ENCODE data around the gene LRP5. TPM values are rescaled to one million over a fixed set of nuclear protein-coding genes. Genes with fewer than 3 reads are reported as not detected.

LRP5 gene
- 10 to 100 TPM; 32.2 to 32.7 TPM for total RNA-seq

DNA sequence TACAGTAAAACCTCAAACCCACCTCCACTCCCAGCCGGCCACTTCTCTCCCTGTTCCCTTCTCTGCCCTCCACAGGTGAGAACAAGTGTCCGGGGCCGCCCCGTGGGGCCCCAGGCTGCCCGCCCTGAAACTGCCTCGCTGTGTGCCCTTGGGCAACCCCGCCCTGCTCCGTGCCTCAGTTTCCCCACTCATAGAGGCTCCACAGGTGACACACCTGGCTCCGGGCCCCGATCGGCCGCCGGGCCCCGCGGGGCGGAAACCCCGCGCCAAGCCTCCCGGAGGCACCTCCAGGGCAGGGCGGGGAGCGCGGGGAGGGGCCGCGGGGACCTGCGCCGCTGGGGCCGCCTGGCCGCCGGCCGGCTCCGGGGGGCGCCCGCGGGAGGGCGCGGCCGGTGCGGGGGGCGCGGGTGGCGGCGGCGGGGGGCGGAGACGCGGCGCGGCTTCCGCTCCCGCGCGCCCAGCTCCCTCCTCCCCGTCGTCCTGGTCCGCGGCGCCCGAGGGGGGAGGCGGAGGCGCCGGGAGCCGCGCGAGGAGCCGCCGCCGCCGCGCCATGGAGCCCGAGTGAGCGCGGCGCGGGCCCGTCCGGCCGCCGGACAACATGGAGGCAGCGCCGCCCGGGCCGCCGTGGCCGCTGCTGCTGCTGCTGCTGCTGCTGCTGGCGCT lies at the start of gene LRP5:
Gene LRP5 (plus strand): TSS at position 475 of the 663 bp plus-strand sequence. CDS start 124 bp downstream, at position 599.
- ChIA-PET POLR2A (no interaction called here), CTCF (interaction anchor here (0.6 to 1.0 kb wide), 2 partner anchors 55 to 265 kb away, joined by 3 to 4 read pairs; no protein-coding TSS in a partner anchor)
- H3K4me3 Mint-ChIP-seq = peak within 1 kb of the TSS; percentile 87
- H3K36me3 Mint-ChIP-seq (ENCODE audit: low read depth) = peaks cover 7% of the 10 kb centered on the region
- no peak for DNase-seq
- peak within 1 kb of the TSS; percentile 85 for H3K27ac Mint-ChIP-seq
- H3K27me3 Mint-ChIP-seq = peaks cover 4% of the 10 kb centered on the region
- H3K9me3 Mint-ChIP-seq = no peaks in the 10 kb centered on the region
- H3K4me1 Mint-ChIP-seq = peaks cover 53% of the 10 kb centered on the region

GRCh38 chr11:68263444-68264035 lies 48.9 kb upstream of the LRP5 start:
- Mint-ChIP-seq H3K4me1 (peaks cover 8% of the 10 kb centered on the region), H3K36me3 (ENCODE audit: low read depth) (peaks cover 44% of the 10 kb centered on the region), H3K4me3 (no peak overlapping the region), H3K9me3 (no peaks in the 10 kb centered on the region), H3K27ac (peak overlapping the region; percentile 73), H3K27me3 (no peaks in the 10 kb centered on the region)
- ChIA-PET CTCF (interaction anchor here (0.5 kb wide), 1 partner anchor 15 kb away, joined by 3 read pairs; no protein-coding TSS in a partner anchor), POLR2A (no interaction called here)
- DNase-seq = no peak

DNA sequence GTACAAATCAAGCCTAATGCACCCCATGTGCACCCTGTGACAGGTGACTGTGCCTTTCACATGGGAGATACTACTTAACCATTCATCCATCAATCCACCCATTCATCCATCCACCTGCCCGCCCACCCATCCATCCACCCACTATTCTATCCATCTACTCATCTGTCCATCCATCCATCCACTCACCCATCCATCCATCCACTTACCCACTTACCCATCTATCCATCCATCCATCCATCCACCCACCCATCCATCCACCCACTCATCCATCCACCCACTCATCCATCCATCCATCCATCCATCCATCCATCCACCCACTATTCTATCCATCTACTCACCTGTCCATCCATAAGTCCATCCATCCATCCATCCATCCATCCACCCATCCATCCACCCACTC lies 48.1 kb upstream of the LRP5 start:
- ChIA-PET POLR2A (no interaction called here), CTCF (interaction anchor here (0.5 kb wide), 1 partner anchor 16 kb away, joined by 3 read pairs; no protein-coding TSS in a partner anchor)
- Mint-ChIP-seq H3K27ac (no peak overlapping the region), H3K4me3 (no peak overlapping the region), H3K27me3 (no peaks in the 10 kb centered on the region), H3K36me3 (ENCODE audit: low read depth) (peaks cover 44% of the 10 kb centered on the region), H3K4me1 (peaks cover 12% of the 10 kb centered on the region), H3K9me3 (no peaks in the 10 kb centered on the region)
- no peak for DNase-seq

DNA sequence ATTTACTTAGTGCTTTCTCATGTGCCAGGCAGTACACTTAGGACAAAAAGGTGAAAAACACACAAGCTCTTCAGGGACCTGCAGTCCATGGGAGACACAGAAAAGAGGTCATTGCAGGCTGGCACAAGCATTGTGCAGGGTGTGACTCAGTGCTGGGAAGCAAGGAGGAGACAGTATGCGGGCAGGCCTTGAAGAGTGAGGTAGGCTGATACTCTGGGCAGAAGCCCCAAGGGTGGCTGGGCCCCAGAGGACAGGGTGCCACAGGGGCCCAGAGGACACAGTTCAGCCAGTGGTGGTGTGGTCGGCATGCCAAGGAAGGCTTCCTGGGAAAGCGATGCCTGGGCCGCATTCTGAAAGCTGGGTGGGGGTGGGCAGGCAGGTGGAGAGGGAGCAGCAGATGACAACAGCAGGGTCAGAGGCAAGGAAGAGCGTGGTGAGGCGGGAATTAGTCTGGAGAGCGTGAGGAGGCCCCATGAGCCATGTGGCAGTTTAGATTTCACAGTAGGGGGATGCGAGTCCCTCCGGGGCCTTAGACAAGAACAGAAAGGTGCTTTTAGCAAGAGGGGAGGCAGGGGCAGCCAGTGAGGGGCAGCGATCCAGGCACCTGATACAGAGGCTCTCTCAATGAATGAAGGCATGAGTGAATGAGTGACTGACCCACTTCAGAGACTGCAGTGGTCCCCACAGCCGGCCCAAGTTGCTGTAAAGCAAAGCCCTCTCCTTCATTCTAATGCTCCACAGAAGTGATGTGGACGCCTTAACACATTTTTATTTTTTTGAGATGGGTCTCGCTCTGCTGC lies 47.5 kb upstream of the LRP5 start:
- H3K4me3 Mint-ChIP-seq = no peak overlapping the region
- no peak overlapping the region for H3K27ac Mint-ChIP-seq
- DNase-seq = no peak
- peaks cover 44% of the 10 kb centered on the region for H3K36me3 Mint-ChIP-seq (ENCODE audit: low read depth)
- H3K27me3 Mint-ChIP-seq = no peaks in the 10 kb centered on the region
- peaks cover 17% of the 10 kb centered on the region for H3K4me1 Mint-ChIP-seq
- ChIA-PET POLR2A (no interaction called here), CTCF (interaction anchor here (0.6 to 2.0 kb wide), 3 partner anchors 7 to 165 kb away, joined by 3 to 5 read pairs (median 5); no protein-coding TSS in a partner anchor)
- no peaks in the 10 kb centered on the region for H3K9me3 Mint-ChIP-seq

DNA sequence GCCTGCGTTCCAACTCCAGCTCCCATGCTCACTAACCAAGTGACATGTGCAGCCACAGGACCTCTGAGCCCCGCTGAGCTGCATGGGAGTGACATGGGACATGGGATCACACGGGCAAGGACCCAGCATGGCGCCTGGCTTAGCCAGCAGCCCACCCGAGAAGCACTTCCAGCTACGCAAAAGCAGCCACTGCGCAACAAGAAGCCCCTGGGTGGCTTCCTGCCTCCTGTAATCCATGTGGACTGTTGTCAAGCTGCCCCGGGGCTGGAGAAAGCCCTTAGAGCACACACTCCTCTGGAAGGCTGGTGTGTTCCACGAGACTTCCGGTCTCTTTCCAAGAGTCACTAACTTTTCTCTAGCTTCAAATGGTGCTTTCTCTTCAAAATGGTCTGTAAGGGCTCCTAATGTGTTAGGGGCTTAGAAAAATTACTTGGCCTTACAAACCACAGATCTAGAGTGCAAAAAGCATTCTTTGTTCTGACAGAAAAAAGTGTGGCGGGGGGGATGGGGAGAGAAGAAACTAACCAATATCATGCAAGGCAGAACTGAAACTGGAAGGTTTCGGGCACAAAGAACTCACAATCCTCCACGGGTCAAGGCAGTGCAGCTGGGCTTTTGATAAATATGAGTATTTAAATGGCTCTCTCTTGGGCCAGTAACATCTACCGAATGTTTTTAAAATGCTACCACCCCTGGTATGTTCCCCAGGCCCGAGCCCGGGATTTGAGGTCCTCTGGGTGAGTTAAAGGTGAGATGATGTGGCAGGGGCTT lies 46.1 kb upstream of the LRP5 start:
- H3K4me1 Mint-ChIP-seq = peaks cover 25% of the 10 kb centered on the region
- no peak overlapping the region for H3K27ac Mint-ChIP-seq
- CTCF ChIA-PET = interaction anchor here (1.0 to 2.0 kb wide), 3 partner anchors 9 to 33 kb away, joined by 3 to 5 read pairs (median 5); no protein-coding TSS in a partner anchor
- no peaks in the 10 kb centered on the region for H3K9me3 Mint-ChIP-seq
- H3K4me3 Mint-ChIP-seq = no peak overlapping the region
- peaks cover 44% of the 10 kb centered on the region for H3K36me3 Mint-ChIP-seq (ENCODE audit: low read depth)
- no peaks in the 10 kb centered on the region for H3K27me3 Mint-ChIP-seq
- no peak for DNase-seq
- POLR2A ChIA-PET = no interaction called here

DNA sequence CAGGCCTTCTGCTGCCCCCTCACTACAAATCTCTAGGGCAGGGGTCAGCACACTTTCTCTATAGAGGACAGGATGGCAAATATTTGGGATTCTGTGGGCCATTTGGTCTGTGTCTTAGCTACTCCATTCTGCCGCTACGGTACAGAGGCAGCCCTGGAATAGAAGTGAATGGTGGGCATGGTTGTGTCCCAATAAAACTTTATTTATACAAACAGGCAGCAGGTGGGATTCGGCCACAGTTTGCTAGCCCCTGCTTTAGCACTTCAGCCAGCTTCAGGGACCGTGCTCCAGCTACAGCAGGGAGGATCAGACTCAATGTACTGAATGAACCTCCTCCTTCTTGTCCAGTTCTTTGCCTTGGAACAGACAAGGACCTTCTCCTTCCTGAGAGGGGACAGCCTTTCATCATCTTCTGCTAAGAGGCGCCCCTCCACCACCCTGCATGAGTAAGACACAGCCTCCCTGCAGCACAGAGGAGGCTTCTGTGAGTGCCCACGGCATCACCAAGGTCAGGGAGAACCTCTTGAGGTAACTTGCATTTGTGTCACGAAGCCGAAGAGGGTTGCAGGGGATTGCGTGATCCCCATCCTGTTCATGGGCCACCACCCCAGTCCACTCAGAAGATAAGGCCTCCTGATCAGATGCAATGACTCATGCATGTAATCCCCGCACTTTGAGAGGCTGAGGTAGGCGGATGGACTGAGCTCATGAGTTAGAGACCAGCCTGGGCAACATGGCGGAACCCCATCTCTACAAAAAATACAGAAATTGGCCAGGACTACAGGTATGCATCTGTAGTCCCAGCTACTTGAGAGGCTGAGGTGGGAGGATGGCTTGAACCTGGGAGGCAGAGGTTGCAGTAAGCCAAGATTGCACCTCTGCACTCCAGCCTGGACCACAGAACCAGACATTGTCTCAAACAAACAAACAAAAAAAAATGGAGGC lies 45.2 kb upstream of the LRP5 start:
- peaks cover 25% of the 10 kb centered on the region for H3K4me1 Mint-ChIP-seq
- no peak for DNase-seq
- no peaks in the 10 kb centered on the region for H3K9me3 Mint-ChIP-seq
- H3K27me3 Mint-ChIP-seq = no peaks in the 10 kb centered on the region
- peaks cover 40% of the 10 kb centered on the region for H3K36me3 Mint-ChIP-seq (ENCODE audit: low read depth)
- no peak overlapping the region for H3K27ac Mint-ChIP-seq
- ChIA-PET CTCF (interaction anchor here (0.9 to 2.0 kb wide), 5 partner anchors 10 to 75 kb away, joined by 3 to 5 read pairs (median 3); no protein-coding TSS in a partner anchor), POLR2A (no interaction called here)
- no peak overlapping the region for H3K4me3 Mint-ChIP-seq

- Mint-ChIP-seq H3K9me3 (no peaks in the 10 kb centered on the region), H3K36me3 (ENCODE audit: low read depth) (peaks cover 41% of the 10 kb centered on the region), H3K27ac (no peak overlapping the region), H3K27me3 (no peaks in the 10 kb centered on the region), H3K4me1 (peaks cover 31% of the 10 kb centered on the region), H3K4me3 (no peak overlapping the region)
- no peak for DNase-seq
- POLR2A ChIA-PET = no interaction called here
- CTCF ChIA-PET = interaction anchor here (0.9 to 1.2 kb wide), 3 partner anchors 10 to 75 kb away, joined by 3 to 4 read pairs (median 3); no protein-coding TSS in a partner anchor
Measured at GRCh38 chr11:68267881-68268240, 44.5 kb upstream of the LRP5 start.

DNA sequence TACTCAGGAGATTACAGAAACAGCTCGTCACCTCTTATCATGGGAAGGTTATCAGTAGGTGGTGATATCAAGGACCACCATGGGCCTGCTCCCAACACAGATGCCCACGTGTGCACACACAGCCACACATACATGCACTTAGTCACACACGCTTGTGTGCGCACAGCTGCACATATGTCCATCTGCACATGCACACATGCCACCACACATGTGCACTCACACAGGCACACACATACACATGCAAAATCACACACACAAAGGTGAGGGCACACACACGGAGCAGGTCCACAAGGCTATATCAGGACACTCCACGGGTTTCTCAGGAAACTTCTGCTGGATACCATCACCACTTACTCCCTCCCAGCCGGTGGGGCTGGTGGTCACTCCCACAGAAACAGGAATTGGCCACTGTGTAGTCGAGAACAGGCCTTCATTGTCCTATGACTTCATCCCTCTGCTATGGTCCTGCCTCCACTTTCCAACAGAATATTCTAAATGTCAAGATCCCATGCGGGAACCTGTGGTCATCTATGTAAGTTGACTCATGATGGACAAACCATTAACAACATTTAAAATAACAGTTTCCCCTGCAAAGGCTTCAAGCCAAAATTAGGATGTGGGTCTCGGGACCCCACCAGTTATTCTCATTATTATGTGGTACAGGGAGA lies 42.8 kb upstream of the LRP5 start:
- no peaks in the 10 kb centered on the region for H3K9me3 Mint-ChIP-seq
- CTCF ChIA-PET = interaction anchor here (5.7 kb wide), 1 partner anchor 29 kb away, joined by 40 read pairs; no protein-coding TSS in a partner anchor
- H3K27me3 Mint-ChIP-seq = no peaks in the 10 kb centered on the region
- no peak overlapping the region for H3K27ac Mint-ChIP-seq
- peaks cover 31% of the 10 kb centered on the region for H3K36me3 Mint-ChIP-seq (ENCODE audit: low read depth)
- no peak overlapping the region for H3K4me3 Mint-ChIP-seq
- POLR2A ChIA-PET = no interaction called here
- H3K4me1 Mint-ChIP-seq = peaks cover 43% of the 10 kb centered on the region
- no peak for DNase-seq

- Mint-ChIP-seq H3K36me3 (ENCODE audit: low read depth) (peaks cover 23% of the 10 kb centered on the region), H3K9me3 (no peaks in the 10 kb centered on the region), H3K4me1 (peaks cover 43% of the 10 kb centered on the region), H3K4me3 (peak overlapping the region; percentile 91), H3K27me3 (no peaks in the 10 kb centered on the region), H3K27ac (peak overlapping the region; percentile 99)
- DNase-seq = no peak
- ChIA-PET POLR2A (no interaction called here), CTCF (interaction anchor here (0.9 to 5.7 kb wide), 3 partner anchors 11 to 28 kb away, joined by 4 to 40 read pairs (median 5); no protein-coding TSS in a partner anchor)
Measured at GRCh38 chr11:68270196-68271022, 42.0 kb upstream of the LRP5 start.

DNA sequence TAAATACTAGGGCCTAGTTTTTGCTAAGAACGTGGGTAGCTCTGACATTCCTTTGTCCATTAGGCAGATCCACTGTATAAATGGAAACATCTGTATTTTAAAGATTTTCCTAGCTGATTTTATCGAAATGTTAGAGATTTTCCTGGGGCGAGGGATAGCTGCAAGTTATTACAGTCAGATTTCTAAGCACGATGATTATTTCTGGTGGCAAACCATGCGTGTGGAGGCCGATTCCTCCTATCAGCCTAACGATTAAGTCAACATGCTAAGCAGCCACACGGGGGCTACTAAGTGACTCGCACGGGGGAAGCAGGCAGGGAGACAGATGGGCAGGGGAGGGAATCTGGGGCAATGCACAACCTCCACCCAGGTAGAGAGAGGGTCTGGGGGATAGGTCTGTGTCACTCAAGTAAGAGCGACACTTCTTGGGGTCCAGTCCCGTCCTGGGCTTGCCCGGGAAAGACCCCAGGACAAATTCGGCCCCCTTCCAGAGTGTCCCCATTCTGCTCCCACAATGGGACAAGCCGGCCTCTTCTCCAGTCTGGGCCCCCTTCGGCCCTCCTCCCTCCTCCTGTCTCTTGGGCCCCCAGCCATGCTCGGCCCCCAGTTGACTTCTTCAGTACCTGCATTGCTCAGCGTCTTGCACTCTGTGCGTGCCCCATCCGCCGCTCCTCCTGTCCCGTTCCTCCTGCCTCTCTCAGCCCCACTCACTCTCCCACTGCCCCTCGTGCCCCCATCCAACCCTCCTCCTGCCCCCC lies 41.2 kb upstream of the LRP5 start:
- DNase-seq = peak; percentile 75
- H3K27ac Mint-ChIP-seq = peak overlapping the region; percentile 99
- peaks cover 20% of the 10 kb centered on the region for H3K36me3 Mint-ChIP-seq (ENCODE audit: low read depth)
- H3K4me1 Mint-ChIP-seq = peaks cover 43% of the 10 kb centered on the region
- ChIA-PET CTCF (interaction anchor here (0.9 to 5.7 kb wide), 5 partner anchors 11 to 27 kb away, joined by 3 to 40 read pairs (median 5); no protein-coding TSS in a partner anchor), POLR2A (no interaction called here)
- no peaks in the 10 kb centered on the region for H3K9me3 Mint-ChIP-seq
- no peaks in the 10 kb centered on the region for H3K27me3 Mint-ChIP-seq
- H3K4me3 Mint-ChIP-seq = peak overlapping the region; percentile 91

Measured in activated CD4-positive, alpha-beta T cell treated with anti-CD3 and anti-CD28 coated beads, Interleukin-2, amount 10 ng/mL, durations not matched to agents 7 days and 5 days (primary cell).